ENCODE results near the gene SRGAP3.

SRGAP3 gene

GRCh38 chr3:9251055-9251786 lies 1.8 kb upstream of the SRGAP3 start:
- no peak for DNase-seq

- no peak for DNase-seq
Observed at GRCh38 chr3:9250236-9250635, 790 bp upstream of the SRGAP3 start.

DNA sequence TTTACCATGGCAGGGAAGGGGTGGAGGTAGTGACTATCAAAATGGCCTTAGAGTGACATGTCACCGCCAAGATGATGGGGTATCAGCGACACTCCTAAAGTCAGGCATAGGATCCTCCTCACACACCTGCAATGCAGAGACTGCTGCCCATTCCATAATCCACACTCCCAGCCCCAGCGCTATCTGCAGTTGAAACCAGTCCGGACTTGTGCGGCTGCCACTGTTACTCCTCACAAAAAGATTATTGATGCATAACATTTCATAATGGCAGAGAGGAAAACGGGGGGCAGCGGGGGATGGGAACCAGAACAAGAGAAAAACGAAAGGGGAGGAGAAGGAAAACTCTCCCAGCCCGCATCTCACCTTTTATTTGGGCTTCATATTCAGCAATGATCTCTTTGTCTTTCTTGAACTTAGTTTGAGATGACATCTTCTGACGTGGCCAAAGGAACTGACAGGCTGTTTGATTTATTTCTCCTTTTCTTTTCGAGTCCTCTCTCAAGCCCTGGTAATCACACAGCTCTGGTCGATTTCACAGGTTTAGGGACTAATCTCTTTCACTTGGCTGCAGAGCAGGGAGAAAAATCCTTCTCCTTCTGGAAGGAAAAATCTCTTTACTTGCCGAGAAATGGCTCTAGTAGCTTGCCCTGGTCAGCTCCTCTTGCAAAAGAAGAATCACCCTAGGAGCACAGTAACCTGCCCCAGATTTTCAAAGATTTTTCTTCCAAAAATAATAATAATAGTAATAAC lies 749 bp downstream of the SRGAP3 start:
- no peak for DNase-seq

DNA sequence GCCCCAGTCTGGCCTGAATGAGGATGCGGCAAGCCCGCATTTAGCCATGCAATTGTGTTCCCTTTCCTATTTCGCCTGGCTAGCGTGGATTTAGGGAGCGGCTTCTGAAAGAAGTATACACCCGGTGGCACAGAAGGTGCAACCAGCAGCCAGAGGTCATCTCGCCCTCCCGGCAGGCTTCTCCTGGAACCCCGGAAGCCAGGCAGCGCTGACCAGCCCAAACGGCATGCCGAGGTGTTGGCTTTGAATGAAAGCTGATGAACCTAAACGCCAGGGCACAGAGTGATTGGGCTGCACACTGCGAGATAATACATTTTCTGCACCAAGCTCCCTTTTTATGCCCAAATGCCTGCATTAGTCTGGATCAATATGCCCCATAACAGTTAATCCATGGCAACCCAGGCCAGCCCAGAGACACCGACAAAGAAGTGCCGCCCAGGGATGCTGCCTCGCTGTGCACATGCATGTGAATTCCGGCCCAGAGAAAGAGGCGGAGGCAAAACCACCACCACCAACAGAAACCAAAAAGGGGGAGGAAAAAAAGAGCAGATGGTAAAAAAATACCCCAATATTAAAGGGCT lies 1.4 kb downstream of the SRGAP3 start:
- no peak for DNase-seq

- DNase-seq: no peak
Observed at GRCh38 chr3:9247361-9247940, 2.0 kb downstream of the SRGAP3 start.

GRCh38 chr3:9246189-9246588 lies 3.3 kb downstream of the SRGAP3 start:
- DNase-seq: no peak

- no peak for DNase-seq
Observed at GRCh38 chr3:9244495-9245183, 4.8 kb downstream of the SRGAP3 start.

- no peak for DNase-seq
Observed at GRCh38 chr3:9241956-9242355, 7.5 kb downstream of the SRGAP3 start.

DNA sequence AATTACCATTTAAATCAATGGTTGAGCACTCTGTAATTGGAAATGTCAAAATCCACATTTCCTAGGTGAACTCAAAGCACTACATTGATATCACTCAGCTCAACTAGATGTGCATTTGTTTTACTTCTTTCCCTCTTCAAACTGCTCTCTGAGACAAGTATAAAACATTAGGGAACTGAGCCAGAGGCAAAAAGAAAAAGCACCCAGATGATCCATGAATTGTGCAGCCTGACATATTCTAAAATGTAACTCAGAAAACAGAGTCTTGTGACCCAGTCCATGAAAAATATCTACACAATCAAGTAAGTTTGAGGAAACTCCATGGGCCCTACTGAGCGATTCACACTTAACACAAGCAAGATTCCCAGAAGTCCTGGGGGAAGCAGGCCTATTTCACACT lies 9.8 kb downstream of the SRGAP3 start:
- no peak for DNase-seq

DNA sequence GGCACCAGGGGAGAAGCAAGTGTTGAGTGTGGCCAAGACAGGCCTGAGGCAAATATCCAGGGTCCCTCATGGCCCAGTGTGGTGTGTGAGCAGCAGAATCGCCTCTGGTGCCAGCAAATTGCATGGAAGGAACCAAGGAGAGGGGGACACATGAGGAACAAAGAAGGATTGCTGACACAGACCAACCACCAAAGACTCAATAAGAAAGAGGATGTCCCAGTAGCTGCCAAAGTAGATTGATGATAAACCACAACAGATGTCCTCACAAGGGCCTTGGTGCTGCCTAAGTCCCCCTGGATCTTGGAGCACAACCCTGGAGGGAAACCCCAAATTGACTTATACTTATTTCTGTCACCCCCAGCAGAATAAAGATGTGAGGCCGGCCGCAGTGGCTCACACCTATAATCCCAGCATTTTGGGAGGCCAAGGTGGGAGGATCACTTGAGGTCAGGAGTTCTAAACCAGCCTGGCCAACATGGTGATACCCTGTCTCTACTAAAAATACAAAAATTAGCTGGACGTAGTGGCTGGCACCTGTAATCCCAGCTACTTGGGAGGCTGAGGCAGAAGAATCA lies 10.6 kb downstream of the SRGAP3 start:
- no peak for DNase-seq

GRCh38 chr3:9238276-9238675 lies 11.2 kb downstream of the SRGAP3 start:
- DNase-seq: no peak

GRCh38 chr3:9233814-9234600 lies 15.4 kb downstream of the SRGAP3 start:
- no peak for DNase-seq

DNA sequence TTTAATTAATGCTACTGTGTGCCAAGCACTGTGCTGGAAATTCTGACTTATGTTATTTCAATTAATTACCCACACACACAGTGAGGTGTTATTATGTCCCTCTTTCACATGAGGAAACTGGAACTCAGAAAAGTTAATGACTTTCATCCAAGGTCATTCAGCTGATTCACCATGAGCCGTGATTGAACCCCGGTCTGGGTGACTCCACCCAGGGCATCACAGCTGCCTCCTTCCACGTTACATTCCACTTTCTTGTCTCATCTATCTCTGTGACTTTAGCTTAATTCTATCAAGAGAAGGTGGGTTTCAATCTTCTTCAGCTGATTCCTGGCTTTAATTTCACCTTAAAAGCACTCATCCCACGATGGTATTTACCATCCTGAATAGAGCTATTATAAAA lies 16.3 kb downstream of the SRGAP3 start:
- no peak for DNase-seq

DNA sequence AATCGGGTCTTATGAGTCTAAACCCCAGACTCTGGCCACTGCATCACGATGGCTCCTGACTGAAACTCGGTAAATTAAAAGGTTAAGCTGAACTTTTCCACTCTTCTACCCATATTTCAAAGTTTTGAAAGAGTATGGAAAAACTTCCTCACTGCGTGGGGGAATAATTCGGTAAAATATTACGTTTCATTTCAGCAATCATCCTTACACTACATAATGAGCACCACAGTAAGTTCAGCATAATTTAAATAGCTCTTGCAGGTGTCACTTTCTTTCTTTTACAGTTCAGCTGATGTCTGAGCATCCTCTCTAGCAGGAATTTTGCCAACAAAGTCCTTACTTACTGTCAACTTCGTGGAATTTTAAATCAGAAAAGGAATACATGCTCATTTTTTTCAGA lies 17.5 kb downstream of the SRGAP3 start:
- no peak for DNase-seq

- DNase-seq: no peak
Observed at GRCh38 chr3:9231471-9231870, 18.0 kb downstream of the SRGAP3 start.

GRCh38 chr3:9231006-9231405 lies 18.4 kb downstream of the SRGAP3 start:
- no peak for DNase-seq

DNA sequence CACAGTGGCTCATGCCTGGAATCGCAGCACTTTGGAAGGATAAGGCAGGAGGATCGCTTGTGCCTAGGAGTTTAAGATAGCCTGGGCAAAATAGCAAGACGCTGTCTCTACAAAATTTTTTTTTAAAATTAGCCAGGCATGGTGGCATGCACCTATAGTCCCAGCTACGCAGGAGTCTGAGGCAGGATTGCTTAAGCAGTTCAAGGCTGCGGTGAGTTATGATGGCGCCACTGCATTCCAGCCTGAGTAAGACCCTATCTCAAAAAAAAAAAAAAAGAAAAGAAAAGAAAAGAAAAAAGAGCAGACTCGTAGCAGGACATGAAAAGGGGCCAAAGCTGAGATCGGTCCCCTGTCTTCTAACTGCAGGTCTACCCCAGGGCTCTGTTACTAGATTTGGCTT lies 18.9 kb downstream of the SRGAP3 start:
- no peak for DNase-seq

DNA sequence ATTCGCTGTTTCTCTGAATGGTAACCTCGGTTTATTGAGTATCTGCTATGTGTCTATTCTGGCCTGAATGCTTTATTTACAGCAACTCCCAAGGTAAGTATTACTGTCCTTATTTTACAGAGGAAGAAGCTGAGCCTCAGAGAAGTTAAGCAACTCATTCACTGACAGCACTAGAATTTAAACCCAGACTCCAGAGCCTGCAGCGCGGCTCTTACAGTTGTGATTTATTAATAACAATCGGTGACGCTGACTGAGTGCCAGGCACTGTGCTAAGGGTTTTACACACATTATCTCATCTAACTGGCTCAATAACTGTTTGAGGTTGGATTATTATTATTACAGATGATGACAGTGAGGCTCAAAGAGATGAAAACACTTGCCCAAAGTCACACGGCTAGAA lies 19.6 kb downstream of the SRGAP3 start:
- DNase-seq: no peak

- no peak for DNase-seq
Observed at GRCh38 chr3:9229325-9229724, 20.1 kb downstream of the SRGAP3 start.

DNA sequence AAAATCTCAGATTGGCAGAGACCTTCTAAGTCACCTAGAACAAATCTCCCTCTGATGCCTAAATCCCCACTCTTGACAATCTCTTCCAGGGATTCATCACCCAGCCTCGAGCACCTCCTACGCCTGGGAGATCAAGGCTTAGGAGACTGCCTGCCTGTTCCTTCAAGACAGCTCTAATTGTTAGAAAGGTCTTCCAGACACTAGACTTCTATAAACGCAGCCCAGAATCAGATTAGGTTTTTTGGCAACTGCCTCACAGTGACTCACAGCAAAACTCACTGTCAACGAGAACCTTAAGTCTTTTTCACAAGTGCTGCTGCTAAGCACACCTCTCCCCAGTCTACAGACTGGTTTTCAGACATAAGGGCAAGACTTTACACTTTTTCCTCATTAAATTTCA lies 23.1 kb downstream of the SRGAP3 start:
- DNase-seq: no peak

GRCh38 chr3:9225268-9225667 lies 24.2 kb downstream of the SRGAP3 start:
- DNase-seq: no peak

GRCh38 chr3:9224490-9224889 lies 25.0 kb downstream of the SRGAP3 start:
- DNase-seq: no peak

Measured in activated gamma-delta T cell (primary cell).